Skeletal muscle satellite cell (primary cell): ENCODE results near the gene CDCA4.

ENCODE experiments used
- H3K27me3 ChIP-seq: 2 replicates; pipeline ENCODE4 v1.7.0; 2013; ENCODE audit warnings: low read length; ENCODE audit not compliant: control insufficient read depth, insufficient read depth
- H3K36me3 ChIP-seq: 2 replicates; pipeline ENCODE4 v1.7.0; 2013; ENCODE audit warnings: mild to moderate bottlenecking, control low read depth, low read length; ENCODE audit not compliant: insufficient read depth
- H3K4me1 ChIP-seq: 2 replicates; pipeline ENCODE4 v1.7.0; 2013; ENCODE audit warnings: low read length; ENCODE audit not compliant: control insufficient read depth, insufficient read depth
- H3K4me2 ChIP-seq: 2 replicates; pipeline ENCODE4 v1.7.0; 2013; ENCODE audit warnings: mild to moderate bottlenecking, low read length
- H3K4me3 ChIP-seq: 2 replicates; pipeline ENCODE4 v1.7.0; 2013; ENCODE audit warnings: low read length
- H3K9ac ChIP-seq: 2 replicates; pipeline ENCODE4 v1.7.0; 2013; ENCODE audit warnings: mild to moderate bottlenecking, low read depth, low read length, moderate library complexity
- H3K9me3 ChIP-seq: replicated peaks from 2 replicates; pipeline ENCODE4 v1.7.0; 2013; ENCODE audit warnings: mild to moderate bottlenecking, control low read depth, low read length

Gene CDCA4

DNA sequence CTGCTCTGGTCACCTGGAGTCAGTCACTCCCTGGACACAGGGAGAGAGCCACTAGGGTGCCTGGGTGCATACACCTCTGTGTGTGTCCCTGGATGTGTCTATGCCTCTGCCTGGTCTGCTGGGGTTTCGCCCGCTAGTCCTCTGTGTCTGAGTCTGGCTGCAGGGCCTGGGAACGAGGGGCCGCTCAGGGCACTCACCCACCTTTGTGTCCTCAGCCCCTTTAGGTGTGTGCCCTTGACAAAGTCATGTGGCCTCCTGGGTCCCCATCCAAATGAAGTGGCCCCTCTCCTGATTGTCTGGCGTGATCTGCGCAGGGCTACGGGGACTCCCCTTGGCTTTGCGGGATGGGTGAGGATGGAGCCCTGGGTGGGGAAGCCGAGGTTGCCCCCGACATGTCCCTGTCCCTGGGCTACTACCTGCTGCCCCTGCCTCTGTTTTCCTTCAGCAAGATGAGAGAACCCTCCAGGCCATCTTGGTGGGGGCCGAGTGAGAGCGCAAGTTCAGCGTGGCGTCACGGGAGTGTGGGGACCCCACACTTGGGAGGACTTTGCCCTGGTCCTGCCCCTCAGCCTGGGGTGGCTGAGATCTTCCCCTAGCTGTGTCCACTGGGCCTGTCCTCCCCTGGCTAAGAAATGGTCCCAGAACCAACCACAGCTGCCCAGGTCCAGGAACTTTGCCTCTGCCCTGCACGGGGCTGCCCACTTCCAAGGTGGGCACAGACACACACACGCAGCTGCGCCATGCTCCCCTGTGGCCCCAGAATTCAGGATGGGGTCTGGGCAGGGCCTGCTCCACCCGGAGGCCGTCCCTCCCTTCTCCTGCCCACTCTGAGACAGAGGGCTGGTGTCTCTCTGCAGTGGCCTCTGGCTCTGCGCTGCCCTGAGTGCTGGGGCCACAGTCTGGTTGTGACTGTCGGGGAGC, 40.0 kb downstream of the CDCA4 start:
- Histone ChIP-seq H3K4me2 (no peak overlapping the region), H3K9ac (no peak overlapping the region), H3K36me3 (no peaks in the 10 kb centered on the region), H3K9me3 (no peaks in the 10 kb centered on the region), H3K4me3 (no peak overlapping the region), H3K27me3 (no peaks in the 10 kb centered on the region), H3K4me1 (peaks cover 33% of the 10 kb centered on the region)

DNA sequence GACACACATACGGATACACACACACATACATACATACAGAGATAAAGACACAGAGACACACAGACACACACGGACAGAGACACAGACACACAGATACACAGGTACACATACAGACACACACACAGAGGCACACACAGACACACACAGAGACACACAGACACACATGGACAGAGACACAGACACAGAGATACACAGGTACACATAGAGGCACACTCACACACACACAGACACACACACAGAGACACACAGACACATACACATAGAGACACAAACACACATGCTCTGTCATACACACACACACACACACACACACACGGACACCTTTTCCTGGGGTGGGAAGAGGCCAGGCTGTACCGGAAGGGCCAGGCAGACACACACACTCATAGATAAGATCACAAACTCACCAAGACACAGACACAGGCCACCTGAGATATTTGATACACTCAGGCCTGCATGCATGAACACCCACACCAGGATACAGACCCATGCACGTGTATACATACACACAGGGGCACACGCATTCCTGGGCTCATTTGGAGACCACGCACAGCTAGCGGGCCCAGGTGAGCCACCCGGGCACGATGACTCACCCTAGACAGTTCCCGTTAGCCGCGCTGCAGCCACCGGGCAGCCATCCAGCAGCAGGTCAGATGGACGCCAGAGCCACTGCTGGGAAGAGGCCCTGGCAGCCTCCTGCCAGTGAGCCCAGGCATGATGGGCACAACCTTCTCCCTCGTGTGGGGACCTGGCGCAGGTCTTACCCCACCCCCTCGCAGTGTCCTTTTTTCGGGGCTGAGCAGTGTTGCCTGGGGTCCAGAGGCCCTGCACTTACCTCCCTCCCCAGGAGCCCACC, 40.9 kb downstream of the CDCA4 start:
- no peak overlapping the region for H3K4me3 ChIP-seq
- H3K9ac ChIP-seq = no peak overlapping the region
- no peaks in the 10 kb centered on the region for H3K27me3 ChIP-seq
- no peaks in the 10 kb centered on the region for H3K36me3 ChIP-seq
- peaks cover 38% of the 10 kb centered on the region for H3K4me1 ChIP-seq
- no peaks in the 10 kb centered on the region for H3K9me3 ChIP-seq
- no peak overlapping the region for H3K4me2 ChIP-seq

DNA sequence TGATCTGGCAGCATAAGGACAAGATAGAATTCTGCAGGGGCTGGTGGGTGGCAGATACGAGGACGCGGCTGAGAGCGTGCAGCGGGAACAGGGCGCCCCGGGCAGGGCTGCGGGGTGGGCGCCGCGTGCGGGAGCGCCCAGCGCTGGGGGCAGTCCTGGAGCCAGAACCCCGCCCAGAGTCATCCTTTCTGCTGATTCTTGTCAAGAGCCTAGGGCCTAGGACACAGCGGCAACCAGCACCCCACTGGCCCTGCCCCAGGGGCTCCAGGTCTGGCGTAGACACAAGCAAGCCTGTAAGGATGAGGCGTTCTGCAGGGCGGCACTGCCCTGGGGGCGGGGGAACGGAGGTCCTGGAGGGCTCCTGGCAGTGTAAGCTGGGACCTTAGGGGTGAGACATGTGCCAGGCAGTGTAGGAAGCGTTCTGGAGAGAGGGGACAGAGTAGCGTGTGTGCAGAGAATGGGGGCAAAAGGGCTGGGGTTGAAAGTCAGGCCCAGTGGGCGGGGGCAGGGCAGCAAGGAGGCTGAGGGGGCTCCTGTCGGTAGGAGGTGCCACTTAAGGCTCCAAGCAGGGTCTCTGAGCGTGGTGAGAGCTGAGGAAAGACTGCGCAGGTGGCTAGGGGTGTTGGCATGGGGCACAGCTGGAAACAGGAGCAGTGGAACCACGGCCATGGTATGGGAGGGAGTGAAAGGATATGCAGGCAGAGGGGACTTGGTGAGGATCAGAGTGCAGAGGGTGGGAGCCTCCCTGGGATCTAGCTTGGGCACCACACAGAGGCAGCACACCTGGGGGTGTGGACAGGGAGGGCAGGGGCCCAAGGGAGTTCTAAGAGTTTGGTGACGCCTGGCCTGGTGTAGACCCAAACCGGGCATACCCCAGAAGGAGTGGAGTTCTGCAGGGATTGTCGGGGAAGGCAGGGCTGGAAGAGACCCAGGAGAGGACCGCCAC, 41.9 kb downstream of the CDCA4 start:
- Histone ChIP-seq H3K9me3 (no peaks in the 10 kb centered on the region), H3K4me3 (peak overlapping the region; percentile 33), H3K4me1 (peaks cover 47% of the 10 kb centered on the region), H3K4me2 (peak overlapping the region; percentile 88), H3K9ac (no peak overlapping the region), H3K27me3 (no peaks in the 10 kb centered on the region), H3K36me3 (no peaks in the 10 kb centered on the region)

DNA sequence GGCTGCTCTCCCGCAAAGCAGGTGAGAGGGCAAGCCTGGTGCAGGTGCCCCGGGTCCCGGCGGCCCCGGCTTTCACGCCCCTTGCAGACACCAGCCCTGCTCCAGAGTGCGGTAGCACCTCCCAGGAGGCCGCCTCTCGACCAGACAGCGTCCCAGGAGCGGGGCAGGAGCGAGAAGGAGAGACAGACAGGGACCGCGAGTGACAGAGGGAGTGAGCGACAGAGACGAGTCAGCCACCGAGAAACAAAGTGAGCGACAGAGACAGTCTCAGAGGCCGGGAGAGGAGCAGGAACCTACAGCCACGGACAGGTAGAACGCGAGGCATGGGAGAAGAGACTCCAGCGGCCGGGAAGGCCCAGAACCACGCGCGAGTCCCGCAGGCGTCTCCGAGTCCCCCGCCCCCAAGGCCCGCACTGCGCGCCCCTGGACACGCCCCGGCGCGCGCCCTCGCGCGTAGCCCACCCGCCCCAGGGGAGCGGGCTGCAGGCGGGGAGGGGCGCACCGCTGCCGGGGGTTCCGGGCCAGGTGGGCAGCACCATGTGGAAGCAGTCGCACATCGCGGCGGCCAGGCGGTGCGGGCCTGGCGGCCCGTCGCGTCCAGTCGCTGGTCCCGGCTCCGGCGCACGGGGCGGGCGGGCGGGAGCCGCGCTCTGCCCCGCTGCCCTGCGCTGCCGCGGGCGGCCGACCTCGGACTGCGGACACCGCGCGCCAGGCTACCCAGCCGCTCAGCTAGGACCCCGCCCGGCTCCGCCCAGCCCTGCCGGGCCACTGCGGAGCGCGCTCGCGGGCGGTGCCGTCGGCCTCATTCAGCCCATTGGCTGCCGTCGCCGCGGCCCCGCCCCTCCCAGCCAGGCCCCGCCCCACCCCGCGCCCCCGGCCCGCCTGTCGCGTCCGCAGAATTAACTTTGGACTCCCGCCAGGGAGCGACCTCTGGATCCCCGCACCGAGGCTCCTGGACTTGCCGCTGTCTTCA, 42.9 kb downstream of the CDCA4 start, which contains the start of gene AHNAK2:
Gene AHNAK2, minus strand, starts transcription at position 694 of the 973 bp plus-strand sequence. Its CDS starts 137 bp downstream, at position 557.
- H3K9ac ChIP-seq = peak within 1 kb of the TSS; percentile 55
- H3K4me2 ChIP-seq = peak within 1 kb of the TSS; percentile 88
- no peaks in the 10 kb centered on the region for H3K36me3 ChIP-seq
- H3K9me3 ChIP-seq = no peaks in the 10 kb centered on the region
- H3K4me1 ChIP-seq = peaks cover 57% of the 10 kb centered on the region
- H3K4me3 ChIP-seq = peak within 1 kb of the TSS; percentile 74
- no peaks in the 10 kb centered on the region for H3K27me3 ChIP-seq

DNA sequence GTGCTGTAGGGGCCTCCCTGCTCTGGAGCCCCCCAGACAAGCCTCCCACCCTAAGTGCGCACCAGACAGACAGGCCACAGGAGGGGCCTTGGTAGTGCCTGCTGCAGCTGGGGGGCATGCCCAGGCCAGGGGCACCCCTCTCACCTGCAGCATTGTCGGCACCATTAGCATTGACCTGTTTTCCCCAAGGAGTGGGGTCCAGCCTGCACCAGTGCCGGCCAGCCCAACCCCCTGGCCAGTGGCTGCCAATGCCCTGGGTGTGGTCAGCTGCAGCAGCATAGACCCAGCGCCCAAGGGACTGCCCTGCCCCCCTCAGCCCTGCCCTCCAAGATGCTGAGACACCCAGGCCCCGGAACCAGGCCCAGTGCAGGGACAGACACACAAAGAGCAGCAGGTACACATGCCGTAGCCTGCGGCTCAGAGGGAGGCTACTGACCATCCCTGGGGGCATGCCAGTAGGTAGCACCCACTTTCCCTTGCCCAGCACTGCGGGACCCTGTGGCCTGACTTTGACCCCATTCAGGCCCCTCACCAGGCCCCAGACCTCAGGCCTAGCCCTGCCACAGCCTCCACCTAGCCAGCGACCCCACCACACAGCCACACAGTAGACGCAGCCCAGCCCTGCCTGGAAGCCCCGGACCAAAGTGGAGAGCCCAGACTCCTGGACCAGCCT, 43.7 kb downstream of the CDCA4 start:
- H3K27me3 ChIP-seq = no peaks in the 10 kb centered on the region
- H3K36me3 ChIP-seq = no peaks in the 10 kb centered on the region
- peaks cover 65% of the 10 kb centered on the region for H3K4me1 ChIP-seq
- H3K4me3 ChIP-seq = peak overlapping the region; percentile 74
- H3K4me2 ChIP-seq = peak overlapping the region; percentile 88
- no peaks in the 10 kb centered on the region for H3K9me3 ChIP-seq
- peak overlapping the region; percentile 55 for H3K9ac ChIP-seq

DNA sequence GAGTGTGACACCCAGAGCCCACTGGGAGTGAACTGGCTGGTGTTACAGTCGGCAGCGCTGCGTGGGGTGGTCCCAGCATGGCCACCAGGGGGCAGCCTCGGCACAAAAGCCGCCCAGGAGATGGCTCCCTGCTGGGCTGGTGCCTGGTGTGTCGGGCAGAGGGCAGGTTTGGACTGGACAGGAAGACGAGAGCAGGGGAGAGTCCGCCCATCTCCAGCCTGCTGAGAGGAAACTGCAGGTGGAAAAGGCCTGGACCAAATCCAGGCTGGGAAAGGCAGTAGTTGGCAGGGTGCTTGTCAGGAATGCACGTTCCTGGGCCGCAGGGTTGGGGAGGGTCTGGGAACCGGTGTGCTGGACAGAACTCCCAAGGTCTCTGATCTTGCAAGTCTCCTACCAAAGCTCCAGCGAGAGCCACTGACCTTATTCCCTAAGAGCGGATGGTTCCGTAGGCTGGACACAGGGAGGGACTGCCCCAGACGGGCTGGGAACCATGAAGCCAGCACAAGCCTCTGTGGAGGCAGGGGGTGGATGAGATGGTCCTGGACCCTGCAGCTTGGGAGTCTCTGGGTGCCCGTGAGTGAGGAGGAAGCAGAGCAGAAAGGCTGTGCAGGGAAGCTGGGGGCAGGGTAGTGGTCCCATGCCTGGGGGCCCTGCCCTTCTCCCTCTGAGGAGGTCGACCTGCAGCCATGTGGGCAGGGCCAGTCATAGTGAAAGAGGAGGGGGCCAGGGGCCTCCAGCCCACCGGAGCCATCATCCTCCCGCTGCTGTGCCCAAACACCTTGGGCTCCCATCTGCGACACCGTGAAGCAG, 44.5 kb downstream of the CDCA4 start:
- no peak overlapping the region for H3K4me3 ChIP-seq
- H3K27me3 ChIP-seq = no peaks in the 10 kb centered on the region
- no peaks in the 10 kb centered on the region for H3K36me3 ChIP-seq
- H3K4me2 ChIP-seq = peak overlapping the region; percentile 88
- no peak overlapping the region for H3K9ac ChIP-seq
- H3K9me3 ChIP-seq = no peaks in the 10 kb centered on the region
- H3K4me1 ChIP-seq = peaks cover 66% of the 10 kb centered on the region

DNA sequence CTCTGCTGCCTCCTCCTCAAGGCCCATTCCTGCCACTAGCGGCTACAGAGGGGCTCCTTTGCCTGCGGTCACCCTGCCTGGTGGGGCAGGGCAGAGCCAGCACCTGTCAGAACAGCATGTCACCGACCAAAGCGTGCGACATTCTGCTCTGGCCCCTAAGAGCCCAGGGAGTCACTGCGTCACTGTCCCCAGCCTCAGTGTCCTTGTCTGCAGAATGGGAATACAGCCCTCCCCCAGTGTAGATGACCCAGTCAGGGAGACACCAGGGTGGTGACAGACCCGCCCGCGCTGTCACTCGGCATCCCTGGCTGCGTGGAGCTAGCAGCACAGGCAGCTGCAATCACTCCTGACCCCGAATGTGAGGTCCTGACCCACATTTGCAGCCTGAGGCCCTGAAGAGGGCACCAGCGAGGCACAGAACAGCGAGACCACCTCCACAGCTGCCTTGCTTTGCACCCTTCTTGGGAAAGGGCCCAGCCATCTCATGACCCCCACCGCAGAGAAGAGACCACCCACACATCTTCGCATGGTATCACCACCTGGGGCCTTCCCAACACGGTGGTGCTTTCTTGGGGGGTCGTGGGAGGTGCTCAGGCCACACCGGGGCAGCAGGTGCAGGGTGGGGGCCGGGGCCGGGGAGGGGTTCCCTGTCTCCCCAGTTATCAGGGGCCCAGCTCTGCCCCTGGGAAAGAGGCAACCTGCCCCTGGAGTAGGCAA, 45.2 kb downstream of the CDCA4 start:
- Histone ChIP-seq H3K9ac (no peak overlapping the region), H3K4me1 (peaks cover 72% of the 10 kb centered on the region)

DNA sequence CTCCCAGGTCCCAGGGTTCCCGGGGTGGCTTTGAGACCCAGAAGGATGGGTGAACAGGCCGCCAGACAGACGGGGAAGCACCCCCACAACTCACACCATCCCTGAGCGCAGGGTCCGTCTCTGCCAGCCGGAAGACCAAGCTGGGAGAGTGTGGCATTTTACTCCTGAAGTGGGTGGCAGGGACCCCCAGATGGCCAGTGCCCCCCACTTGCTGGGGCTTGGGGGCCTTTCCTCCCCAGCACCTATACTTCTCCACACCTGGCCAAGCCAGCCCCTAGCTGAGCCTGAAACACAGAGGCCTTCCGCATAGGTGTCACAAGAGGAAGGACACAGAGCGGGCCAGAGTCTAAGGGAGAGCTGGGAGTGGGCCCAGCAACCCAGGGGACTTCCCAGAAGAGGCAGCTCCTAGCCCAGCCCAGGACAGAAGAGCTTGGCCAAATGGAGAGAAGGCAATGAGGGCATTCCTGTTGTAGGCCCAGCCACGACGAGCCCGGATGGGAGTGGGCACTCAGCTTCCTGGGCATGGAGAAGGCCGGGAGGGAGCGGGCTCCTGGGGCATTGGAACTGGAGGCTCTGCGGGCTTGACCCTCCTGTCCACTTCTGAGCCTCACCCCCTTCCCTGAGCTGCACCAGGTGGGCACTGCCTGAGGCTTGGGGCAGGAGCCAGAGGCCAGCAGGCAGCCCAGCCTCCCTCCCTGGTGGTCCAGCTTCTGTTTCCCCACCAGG, 46.1 kb downstream of the CDCA4 start:
- no peak overlapping the region for H3K4me3 ChIP-seq
- no peaks in the 10 kb centered on the region for H3K36me3 ChIP-seq
- H3K4me1 ChIP-seq = peaks cover 77% of the 10 kb centered on the region
- H3K9me3 ChIP-seq = no peaks in the 10 kb centered on the region
- no peaks in the 10 kb centered on the region for H3K27me3 ChIP-seq
- H3K4me2 ChIP-seq = no peak overlapping the region
- no peak overlapping the region for H3K9ac ChIP-seq

More for the DNA sequence above, 45.2 kb downstream of the CDCA4 start:
- Histone ChIP-seq H3K36me3 (no peaks in the 10 kb centered on the region), H3K4me2 (no peak overlapping the region), H3K9me3 (no peaks in the 10 kb centered on the region), H3K4me3 (no peak overlapping the region), H3K27me3 (no peaks in the 10 kb centered on the region)
